ENCODE results near the gene BTN3A1. TPM values are rescaled to one million over a fixed set of nuclear protein-coding genes. Genes with fewer than 3 reads are reported as not detected.
"Not testable (repeated sequence)": the region's sequence is repeated elsewhere in the genome, so short reads cannot be mapped to it uniquely, and the experiment has no call there.

Gene BTN3A1
- total and polyA plus RNA-seq, 2 of the 13 experiments (the other 11 are each of a cell fraction or from before 2014, with no cell fraction given), result 13.3 to 14.0 TPM

GRCh38 chr6:26378143-26378542, 23.9 kb upstream of the BTN3A1 start:
- H4K20me1 ChIP-seq (ENCODE audit: insufficient read depth, low read length); POLR2A ChIA-PET; BruUV-seq (replicated peaks); H2AFZ ChIP-seq (ENCODE audit: low read length); intact Hi-C loops (cut with micrococcal nuclease; ENCODE audit: unreplicated experiment); H3K9ac ChIP-seq (ENCODE audit: insufficient read depth, low read depth, low read length); H3K4me2 ChIP-seq (ENCODE audit: low read depth, low read length); in situ Hi-C loops (cut with HindIII; ENCODE audit: extremely low pct_ligation_motif_present, low pct_unique_long_range_greater_than_20kb); H3K27ac ChIP-seq (ENCODE audit: extremely low read length, insufficient read depth, low read length); H3K9me3 ChIP-seq (ENCODE audit: low read length); DNase-seq (ENCODE audit: low spot score); H3K79me2 ChIP-seq (ENCODE audit: insufficient read depth, low read length); ATAC-seq; H3K27me3 ChIP-seq (ENCODE audit: control insufficient read depth in 1 of 2, insufficient read depth in 2 of 2, low read length in 2 of 2); H3K4me3 ChIP-seq (replicated peaks in 1 of 3; ENCODE audit: insufficient read depth in 1 of 3, low read depth in 2 of 3, low read length in 3 of 3); CTCF ChIA-PET (ENCODE audit: low intra/inter-chr PET ratio, low total read pairs): not testable (repeated sequence)
- Histone ChIP-seq H3K4me1 (ENCODE audit: insufficient read depth, low read length) (peaks cover 17% of the 10 kb centered on the region), H3K36me3 (replicated peaks in 1 of 2; ENCODE audit: control insufficient read depth in 1 of 2, insufficient read depth in 2 of 2, low read length in 2 of 2) (peaks cover 0 to 14% of the 10 kb centered on the region in 2 experiments; a peak in 1 of 5 replicates)
- TF ChIP-seq MAFK (conservative IDR thresholded peaks at IDR 0.05 in 1 of 2, IDR thresholded peaks at IDR 0.05 in 1 of 2; ENCODE audit: low read length in 2 of 2) (peak; percentile 30 to 65), MAFF (IDR thresholded peaks at IDR 0.05; ENCODE audit: low read depth, low read length) (peak; percentile 51; the same call in 1 of the 2 replicates)
- FAIRE-seq, result peak; percentile 42

- intact Hi-C loops (cut with micrococcal nuclease; ENCODE audit: unreplicated experiment), result no loop called here
- FAIRE-seq, result peak; percentile 15
- Histone ChIP-seq H3K4me3 (replicated peaks in 1 of 3; ENCODE audit: insufficient read depth in 1 of 3, low read depth in 2 of 3, low read length in 3 of 3) (no peak overlapping the region), H2AFZ (ENCODE audit: low read length) (no peak overlapping the region), H3K4me2 (ENCODE audit: low read depth, low read length) (no peak overlapping the region), H3K4me1 (ENCODE audit: insufficient read depth, low read length) (peaks cover 26% of the 10 kb centered on the region), H4K20me1 (ENCODE audit: insufficient read depth, low read length) (no peaks in the 10 kb centered on the region), H3K27me3 (ENCODE audit: control insufficient read depth in 1 of 2, insufficient read depth in 2 of 2, low read length in 2 of 2) (no peaks in the 10 kb centered on the region), H3K9me3 (ENCODE audit: low read length) (no peaks in the 10 kb centered on the region), H3K27ac (ENCODE audit: extremely low read length, insufficient read depth, low read length) (no peak overlapping the region), H3K79me2 (ENCODE audit: insufficient read depth, low read length) (no peaks in the 10 kb centered on the region), H3K9ac (ENCODE audit: insufficient read depth, low read depth, low read length) (no peak overlapping the region), H3K36me3 (replicated peaks in 1 of 2; ENCODE audit: control insufficient read depth in 1 of 2, insufficient read depth in 2 of 2, low read length in 2 of 2) (peaks cover 0 to 13% of the 10 kb centered on the region in 2 experiments; a peak in 1 of 5 replicates)
- whole genome bisulfite sequencing (ENCODE audit: low lambda C conversion rate), result 55% methylated on average over 3 of the region's 3 CpGs
- POLR2A ChIA-PET, result no interaction called here
- no peak for ATAC-seq
- no TSS peak for BruUV-seq (replicated peaks)
- TF ChIP-seq IKZF5 (CRISPR knock-in tag; IDR thresholded peaks at IDR 0.05) (no peak), ZSCAN29 (CRISPR knock-in tag; conservative IDR thresholded peaks at IDR 0.05) (no peak), MXD1 (CRISPR knock-in tag; IDR thresholded peaks at IDR 0.05) (no peak), NFYC (CRISPR knock-in tag; IDR thresholded peaks at IDR 0.05) (no peak), ZNF432 (CRISPR knock-in tag; IDR thresholded peaks at IDR 0.05; ENCODE audit: borderline replicate concordance) (no peak), ZNF777 (CRISPR knock-in tag; IDR thresholded peaks at IDR 0.05) (no peak), ZNF256 (CRISPR knock-in tag; conservative IDR thresholded peaks at IDR 0.05) (no peak), ZBTB21 (CRISPR knock-in tag; IDR thresholded peaks at IDR 0.05) (no peak), TEAD2 (CRISPR knock-in tag; IDR thresholded peaks at IDR 0.05) (no peak), TBP (CRISPR knock-in tag; IDR thresholded peaks at IDR 0.05) (no peak), ZNF30 (CRISPR knock-in tag; IDR thresholded peaks at IDR 0.05) (no peak)
- no peak for DNase-seq (ENCODE audit: low spot score)
- in situ Hi-C loops (cut with HindIII; ENCODE audit: extremely low pct_ligation_motif_present, low pct_unique_long_range_greater_than_20kb), result no loop called here
- CTCF ChIA-PET (ENCODE audit: low intra/inter-chr PET ratio, low total read pairs), result no interaction called here
These were observed 22.8 kb upstream of the BTN3A1 start for GRCh38 chr6:26379292-26379691.
